Occipital lobe (tissue), 2 donors: ENCODE measurements around the gene CSF3. TPM values are rescaled to one million over a fixed set of nuclear protein-coding genes. Genes with fewer than 3 reads are reported as not detected.

Experiments
- DNase-seq: peaks from one replicate; lab custom pipeline; 2025; lab: John Stamatoyannopoulos, UW
- total RNA-seq: library from RNA; depleted of rRNA; stranded (reverse); fragments of >200 nt; gene quantifications from one replicate; pipeline ENCODE4 v1.2.3, GENCODE V29; 2014

CSF3 gene
- total RNA-seq, 1 donor from 2014 or later: 0.16 TPM

DNA sequence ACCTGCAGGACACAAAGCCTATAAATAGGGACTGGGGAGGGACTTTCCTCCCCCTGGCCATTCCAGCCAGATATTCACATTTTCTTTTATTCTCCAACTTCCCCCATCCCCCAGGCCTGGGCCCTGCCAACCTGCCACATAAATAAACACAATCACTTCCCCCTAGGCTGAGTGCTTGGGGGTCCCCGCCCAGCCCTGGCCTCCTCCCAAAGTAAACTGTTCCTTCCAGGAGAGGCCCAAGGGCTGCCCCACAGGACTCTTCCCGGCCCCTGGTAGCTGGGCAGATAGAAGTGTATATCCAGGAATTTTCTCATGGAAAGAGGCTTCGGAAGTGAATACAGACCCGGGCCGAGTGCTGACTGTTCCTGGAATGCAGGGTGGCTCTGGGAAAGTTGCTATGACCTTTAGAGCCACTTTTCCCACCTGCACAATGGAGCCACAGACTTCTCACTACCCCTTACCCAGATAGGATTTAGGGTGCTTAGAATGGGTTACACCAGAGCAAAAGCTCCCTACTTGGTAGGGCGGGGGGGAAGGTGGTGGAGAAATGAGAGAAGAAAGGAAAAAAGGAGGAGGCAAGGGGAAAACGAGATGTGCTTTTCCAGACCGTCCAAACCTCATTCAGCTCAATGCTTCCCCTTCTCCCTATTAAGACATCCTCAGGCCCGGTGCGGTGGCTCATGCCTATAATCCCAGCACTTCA lies 8.5 kb downstream of the CSF3 start:
- no peak for DNase-seq

DNA sequence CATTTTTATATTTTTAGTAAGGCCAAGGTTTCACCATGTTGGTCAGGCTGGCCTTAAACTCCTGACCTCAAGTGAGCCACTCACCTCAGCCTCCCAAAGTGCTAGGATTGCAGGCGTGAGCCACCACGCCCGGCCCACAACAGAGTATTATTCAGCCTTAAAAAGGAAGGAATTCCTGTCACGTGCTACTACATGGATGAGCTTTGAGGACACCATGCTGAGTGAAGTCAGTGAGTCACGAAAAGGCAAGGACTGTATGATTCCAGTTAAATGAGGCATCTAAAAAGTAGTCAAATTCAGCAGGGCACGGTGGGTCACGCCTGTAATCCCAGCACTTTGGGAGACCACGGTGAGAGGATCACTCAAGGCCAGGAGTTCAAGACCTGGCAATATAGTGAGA lies 9.7 kb downstream of the CSF3 start:
- DNase-seq: no peak

DNA sequence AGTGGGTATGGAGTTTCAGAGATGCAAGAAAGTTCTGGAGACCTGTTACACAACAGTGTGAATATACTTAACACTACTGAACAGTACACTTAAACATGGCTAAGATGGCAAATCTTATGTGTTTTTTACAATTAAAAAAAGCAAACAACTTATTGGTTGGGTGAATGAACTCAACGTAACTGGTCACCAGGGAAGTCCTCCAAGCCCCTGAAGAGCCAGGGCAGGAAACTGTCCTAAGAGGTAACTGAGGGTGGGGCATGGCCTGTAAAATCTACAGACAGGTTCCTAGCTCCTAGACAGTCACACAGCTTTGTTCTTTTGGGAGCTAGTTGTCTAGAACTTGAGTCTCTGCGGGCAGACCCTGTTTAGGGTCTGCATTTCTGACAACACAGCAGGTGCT lies 10.3 kb downstream of the CSF3 start:
- DNase-seq: no peak

DNA sequence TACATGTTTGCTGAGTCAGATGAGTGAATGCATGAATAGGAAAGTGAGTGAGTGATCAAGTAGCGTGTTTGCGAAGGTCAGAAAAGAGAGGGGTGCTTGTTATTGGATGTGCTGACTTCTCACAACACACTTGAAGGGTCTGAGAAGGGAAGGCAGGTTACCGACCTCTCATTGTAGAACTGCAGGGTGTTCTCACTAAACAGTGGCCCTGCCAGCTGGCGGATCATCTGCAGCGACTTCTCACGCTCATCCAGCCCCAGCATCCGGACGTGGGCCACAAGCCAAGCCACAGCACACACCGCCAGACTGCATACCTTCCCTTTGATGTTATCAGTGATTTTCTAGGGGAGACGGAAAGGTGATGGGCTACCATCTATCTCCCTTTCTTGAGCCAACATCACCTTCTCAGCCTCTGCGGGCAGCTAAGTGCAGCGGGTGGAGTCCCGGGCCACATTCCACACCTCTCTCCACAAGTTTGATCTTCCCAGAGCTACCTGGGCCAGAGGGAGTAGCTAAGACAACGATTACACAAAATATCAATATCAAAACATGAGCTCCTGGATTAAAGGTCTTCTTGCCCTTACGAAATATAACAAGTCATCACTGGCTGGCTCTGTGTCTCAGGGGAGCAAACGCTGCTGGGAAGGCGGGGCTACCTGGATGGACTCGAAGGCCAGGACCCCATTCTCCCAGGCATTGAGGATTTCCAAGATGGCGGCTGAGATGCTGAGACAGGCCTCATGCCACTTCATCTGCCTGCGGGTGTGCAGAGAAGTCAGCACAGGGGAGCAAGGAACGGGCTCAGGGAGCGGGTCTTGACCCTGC lies 11.0 kb downstream of the CSF3 start:
- no peak for DNase-seq

DNA sequence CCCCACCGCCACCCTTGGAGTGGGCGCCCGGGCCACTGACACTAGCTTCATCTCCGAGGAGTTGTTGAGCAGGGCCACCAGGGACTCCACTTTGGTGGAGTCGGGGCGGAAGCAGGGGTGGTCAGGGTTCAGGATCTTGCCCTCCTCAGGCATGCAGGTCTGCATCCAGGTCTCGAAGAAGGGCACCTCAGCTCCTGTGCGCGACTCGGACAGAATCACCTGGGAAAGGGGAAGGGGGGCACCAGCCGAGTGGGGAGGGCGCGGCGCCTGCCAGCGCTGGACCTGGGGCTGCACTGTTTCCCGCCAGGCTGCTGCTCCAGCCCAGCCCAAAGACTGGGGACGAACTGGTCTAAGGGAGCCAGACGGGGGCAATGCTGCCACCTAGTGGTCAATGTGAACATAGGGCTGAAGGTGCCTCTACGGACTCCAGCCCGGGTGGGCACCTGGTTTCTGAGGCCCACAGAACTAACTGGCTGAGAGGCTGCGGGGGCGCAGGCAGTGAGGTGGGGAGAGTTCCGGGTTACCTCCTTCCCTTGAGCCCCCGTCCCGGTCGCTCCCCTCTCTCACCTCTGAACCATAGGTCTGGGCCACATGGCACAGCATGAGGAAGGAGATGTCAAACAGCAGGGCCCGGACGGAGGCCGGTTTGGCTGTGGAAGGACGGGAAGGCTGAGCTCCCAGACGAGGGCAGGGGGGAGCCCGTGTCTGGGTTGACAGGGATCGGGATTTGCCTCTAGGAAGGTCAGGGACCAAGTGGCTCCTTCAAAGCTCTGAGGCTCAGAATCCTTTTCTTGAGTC lies 11.8 kb downstream of the CSF3 start:
- peak; percentile 36 for DNase-seq

DNA sequence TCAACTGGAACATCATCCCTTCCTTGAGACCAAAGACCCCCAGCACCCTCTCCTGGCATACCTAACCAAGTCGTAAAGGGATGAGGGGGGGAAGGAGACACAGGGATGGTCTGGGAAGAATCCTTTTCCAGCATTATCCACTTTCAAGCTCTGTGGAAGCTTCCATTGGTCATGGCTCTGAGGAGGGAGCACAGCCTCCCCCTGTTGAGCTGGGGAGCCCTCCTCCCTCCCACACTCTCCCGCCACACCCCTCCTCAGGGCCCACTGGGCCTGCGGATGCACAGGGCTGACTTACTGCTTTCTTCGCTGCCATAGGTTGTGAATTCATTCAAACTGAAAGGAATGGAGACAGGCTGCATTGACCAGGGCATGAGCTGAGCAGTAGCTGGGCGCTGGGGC lies 12.4 kb downstream of the CSF3 start:
- no peak for DNase-seq

DNA sequence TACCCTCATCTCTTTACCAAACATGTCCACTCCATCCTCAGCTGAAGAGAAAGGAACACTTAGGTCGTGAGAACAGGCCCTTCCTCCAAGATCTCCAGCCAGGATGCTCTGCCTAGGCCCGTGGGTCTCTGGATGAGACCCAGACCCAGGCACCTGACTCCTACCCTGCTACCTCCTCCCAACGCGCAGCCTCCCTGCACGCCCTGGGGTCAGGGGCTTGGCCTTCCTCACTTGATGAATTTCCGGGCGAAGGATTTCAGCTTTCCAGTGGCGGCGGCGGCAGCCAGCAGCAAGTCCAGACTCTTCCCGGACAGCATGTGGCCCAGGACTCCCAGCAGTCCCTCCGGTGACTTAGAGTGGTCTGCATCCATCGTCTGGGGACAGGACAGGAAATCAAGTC lies 13.4 kb downstream of the CSF3 start:
- DNase-seq: no peak

DNA sequence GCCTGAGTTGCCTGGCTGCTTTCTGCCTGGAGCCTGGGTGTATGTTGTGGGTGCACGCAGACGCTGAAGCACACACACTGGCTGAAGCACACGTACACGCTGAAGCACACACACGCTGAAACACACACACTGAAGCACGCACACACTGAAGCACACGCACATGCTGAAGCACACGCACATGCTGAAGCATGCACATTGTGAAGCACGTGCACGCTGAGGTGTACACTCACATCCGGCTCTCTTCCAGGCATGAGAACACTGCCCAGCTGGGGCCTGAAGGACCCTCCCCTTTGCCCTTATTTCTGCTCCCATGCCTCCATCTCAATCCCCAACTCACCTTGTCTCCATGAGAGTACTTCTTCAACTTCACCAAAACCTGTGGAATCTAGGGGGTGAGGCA lies 16.5 kb downstream of the CSF3 start:
- no peak for DNase-seq

DNA sequence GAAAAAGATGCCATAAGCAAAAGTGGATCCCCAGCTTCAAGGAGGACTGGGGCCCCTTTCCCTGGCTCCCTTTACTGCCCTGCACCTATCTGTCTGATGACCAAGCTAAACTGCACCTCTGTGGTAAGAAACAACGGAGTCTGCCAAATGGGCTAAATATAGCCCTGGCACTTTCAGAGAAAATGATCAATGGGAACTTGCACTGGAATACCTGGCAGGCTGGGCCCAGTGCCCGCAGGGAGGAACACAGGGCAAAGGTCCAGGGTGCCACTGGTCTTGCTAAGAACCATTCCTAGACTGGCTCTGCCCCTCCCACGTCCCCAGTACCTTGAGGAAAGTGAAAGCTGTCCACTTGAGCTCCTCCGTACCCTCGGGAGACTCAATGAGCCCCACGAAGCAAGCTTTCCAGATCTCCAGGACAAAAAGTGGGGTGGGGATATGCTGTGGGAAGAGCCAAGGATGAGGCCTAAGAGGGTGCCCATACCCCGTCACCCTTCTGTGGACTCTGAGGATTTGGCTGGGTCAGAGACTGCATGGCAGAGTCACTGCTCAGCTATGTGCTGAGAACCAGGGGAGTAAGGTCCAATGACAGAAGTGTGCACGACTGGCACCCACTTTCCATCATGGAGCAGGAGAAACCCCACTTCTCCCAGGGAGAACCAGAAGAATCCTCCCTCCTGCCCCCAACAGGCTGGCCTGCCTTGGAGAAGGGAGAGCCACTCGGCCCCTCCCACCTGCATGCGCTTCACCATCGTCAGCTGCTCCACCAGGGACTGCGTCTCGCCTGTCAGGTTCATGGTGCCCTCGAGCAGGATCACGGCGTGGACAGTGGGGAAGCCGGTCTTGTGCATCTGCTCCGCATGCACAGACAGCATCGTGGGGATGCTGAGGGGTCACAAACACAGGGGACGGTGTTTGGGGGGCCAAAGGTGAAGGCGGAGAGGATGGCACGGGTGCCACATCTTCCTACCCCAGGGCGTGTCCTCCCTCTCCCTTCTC lies 17.4 kb downstream of the CSF3 start:
- no peak for DNase-seq

DNA sequence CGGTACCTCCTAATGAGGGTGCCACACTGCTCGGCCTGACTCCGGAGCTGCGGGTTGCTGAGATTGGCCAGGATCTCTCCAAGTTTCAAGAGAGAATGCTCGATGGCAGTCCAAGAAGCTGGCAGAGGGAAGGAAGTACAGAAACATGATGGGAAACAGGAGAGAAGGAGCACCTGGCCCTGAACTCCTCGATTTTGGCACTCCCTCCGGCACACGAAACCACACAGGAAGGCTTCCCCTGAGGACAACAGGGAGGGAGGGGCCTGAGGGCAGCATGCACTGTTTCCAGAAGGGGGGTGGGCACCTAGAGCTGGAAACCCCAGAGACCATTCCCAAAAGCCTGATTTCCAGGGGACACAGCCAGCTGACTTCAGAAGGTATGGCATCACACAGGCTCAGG lies 18.1 kb downstream of the CSF3 start:
- DNase-seq: no peak

DNA sequence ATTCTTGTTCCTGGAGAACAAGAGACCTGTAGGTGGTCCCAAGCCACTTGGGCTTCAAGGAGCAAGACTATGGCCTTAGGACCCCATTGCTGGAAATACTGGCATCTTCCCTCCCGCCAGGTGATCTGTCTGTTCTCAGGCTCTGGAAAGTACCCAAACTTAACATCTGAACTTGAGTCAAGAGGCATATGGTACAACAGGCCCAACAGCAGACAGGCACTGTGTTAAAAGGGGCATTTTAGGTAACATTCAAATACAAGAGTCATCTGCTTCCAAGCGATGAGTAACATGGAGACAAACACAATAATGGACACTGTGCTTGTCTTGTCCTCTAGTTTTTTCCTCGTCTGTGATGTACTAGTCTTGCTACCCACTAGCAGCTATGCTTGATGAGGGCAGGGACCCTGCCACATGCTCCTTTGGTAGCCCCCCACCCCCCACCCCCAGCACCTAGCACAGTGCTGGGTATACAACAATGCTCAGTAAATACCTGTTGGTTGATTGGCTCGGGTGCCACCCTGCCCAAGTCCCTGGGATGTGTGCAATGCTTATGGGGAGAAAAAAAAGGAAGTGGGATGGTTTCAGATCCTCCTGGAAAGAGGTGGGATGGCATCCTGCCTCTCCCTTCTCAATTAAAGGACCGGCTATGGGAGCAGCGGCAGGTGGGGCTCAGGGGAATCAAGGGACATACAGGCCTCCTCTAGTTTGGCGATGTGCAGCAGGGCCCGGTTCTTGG lies 19.4 kb downstream of the CSF3 start:
- no peak for DNase-seq

DNA sequence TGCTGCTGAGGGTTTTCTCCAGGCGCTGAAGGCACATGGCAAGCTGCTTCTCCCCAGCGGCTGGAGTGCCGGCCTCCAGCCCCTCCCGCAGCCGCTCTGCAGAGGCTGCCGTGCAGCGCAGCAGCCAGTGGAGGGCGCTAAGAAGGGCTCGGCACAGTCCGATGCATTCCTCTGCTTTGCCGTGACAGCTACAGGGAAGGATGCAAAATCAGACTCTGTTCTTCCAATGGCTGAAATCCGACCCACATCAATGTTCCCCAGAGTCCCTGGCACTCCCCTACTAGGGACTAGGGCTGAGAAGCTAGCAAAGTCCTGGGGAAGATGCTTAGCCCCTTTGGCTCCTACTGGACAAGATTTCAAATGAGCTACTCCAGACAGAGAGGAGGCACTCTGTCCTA lies 19.9 kb downstream of the CSF3 start:
- DNase-seq: peak; percentile 62

DNA sequence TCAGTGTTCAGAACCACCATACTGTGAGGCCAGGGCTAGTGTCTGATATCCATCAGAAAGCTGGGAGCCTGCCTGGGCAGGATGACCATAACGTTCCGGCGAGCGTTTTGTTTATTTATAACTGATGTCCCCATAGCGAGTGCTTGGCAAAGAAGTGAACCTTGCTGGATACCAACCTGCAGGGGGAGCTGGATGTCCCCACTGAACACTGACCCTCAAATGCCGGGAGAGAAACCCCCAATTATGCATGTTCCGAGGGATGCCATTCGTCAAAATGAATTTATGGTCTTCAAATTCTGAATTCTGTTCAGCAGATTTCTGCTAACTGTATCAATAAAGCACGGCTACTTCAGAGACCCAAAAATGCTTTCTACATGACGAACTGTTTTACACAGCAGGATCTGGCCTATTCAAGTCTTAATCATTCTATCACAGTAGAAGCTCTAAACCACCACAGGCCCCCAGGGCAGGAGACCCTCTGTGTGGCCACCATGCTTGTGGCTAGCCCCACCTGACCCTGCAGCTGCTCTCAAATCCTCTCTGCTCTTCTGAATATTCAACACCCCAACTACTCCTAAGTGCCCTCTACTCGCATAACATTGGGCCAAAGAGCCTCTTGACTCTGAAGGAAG lies 23.8 kb downstream of the CSF3 start:
- no peak for DNase-seq

DNA sequence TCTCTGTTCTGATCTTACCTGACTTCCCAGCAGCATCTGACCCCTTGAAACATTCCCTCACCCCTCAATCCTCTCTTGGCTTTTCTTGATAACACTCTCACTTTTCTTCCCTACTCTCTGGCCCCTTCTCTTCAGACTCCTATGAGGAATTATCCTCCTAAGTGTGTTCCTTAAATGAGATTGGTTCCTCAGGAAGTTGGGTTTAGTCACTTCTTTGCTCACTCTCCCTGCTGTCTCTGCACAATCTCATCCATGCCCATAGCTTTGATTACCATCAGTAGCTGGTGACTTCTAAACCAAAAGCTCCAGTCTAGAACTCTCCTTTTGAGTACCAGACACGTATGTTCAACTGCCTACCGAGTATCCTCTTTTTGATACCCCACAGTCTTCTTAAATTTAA lies 26.0 kb downstream of the CSF3 start:
- no peak for DNase-seq

DNA sequence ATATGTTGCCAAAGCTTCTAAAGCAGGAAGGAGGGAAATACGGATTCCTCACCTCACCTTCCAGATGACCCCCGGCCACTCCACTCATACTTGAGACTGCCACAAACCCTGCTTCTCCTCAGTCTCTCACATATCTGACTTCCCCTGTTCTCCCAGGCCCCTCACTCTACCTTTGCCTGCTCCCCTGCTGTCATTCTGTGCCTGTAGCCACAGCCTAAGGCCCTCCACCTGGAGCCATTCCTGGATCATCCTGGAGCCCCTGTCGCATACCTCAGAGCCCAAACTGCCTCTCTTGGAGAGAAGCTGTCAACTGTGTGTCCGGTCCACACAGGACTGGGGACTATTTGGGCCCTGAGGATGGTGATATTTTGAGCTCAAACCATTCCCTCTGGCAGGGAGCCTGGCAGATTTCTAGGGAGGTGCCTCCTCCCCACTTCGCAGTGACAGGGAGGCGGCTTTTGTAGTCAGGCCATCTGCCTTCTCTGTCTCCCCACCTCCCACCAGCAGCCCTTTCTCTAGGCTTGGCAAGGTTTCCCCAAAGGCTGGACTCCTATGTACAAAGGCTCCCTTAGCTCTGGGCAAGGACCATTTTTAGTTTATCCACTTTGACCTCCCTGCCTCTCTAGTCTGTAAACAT lies 41.3 kb downstream of the CSF3 start:
- peak; percentile 67 for DNase-seq

DNA sequence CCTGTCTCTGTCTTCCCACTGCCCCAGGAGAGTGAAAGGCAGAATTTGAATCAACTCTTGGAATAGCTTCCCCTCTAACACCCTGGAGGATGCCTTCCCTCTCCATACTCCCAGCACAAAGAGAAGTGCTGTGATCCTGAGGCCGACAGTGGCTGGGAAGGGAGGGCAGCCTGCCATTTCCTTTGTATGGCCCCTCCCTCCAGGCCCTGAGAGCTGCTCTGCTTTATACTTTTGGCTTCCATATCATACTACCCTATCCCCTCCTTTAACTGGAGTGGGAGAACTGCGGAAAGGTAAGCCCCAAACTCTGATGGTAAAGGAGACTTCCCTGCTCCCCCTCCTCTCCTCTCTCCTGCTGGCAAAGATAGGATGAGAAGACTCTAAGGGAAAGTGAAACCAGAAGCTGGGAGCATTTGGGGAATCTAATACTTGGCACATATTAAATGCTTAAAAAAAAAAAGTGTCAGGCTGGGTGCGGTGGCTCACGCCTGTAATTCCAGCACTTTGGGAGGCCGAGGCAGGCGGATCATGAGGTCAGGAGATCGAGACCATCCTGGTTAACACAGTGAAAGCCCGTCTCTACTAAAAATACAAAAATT lies 43.0 kb downstream of the CSF3 start:
- DNase-seq: no peak

DNA sequence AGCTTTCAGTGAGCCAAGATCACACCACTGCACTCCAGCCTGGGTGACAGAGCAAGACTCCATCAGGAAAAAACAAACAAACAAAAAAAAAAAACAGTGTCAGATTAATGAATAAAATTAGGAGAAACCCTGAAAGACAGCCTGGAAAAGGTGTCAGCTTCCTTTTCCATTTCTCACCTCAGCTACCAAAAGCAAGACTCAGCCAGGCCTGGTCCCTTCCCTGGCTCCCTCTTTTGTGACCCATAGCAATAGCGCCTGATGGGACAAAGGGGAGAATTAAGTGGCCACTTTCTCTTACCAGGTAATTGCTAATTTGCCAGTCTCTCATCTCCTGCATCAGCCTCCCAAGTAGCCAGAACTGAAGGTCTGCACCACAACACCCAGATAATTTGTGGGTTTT lies 43.6 kb downstream of the CSF3 start:
- no peak for DNase-seq

DNA sequence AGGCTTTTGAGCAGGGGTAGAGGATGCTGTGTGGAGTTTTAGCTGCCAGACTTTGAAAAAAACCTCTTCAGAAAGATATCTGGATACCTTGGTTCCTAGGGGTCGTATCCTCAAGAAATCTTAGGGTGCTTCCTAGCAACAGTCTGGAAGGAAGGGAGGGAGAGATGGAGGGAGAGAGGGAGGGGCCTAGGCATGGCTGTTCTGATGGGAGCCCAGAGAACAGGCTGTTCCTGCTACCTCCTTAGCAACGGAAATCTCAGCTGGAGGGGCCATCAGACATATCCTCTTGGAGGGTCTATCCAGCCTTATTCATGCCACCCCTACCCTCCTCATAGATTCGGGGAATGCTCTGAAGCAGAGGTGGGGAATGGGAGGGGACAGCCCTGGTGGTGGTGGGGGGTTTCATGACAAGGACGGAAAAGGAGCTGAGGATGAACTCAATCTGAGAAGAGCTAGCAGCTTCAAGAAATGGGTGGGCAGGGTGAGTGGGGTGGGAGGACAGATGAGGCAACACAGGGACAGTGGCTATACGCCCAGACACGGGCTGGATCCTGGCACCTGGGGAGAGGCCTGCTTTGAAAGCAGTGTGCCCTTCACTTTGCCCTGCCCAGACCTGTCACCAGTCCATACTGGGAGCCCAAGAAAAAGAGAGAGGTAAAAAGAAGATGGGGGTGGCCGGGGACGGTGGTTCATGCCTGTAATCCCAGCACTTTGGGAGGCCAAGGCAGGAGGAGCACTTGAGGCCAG lies 44.7 kb downstream of the CSF3 start:
- no peak for DNase-seq
